ENCODE data around the gene FTCDNL1.

DNA sequence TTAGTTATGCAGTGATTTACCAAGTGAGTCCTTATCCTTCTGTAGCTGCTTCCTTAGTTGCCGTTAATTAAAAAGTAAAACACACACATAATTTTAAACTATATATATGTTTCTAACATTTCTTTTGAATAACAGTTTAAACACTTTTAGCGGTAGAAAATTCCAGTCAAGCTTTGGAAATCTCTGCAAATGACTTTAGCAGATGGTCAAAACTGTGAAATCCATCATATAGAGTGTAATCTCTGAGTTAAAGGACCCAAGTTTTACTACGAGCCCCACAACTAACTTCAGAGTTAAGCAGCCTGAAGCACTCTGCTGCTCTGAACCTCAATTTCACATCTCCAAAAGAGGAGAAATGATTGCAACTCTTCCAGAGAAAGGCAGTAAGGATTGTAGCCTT lies 96.2 kb downstream of the FTCDNL1 start:
- TF ChIP-seq, protein P1, sequence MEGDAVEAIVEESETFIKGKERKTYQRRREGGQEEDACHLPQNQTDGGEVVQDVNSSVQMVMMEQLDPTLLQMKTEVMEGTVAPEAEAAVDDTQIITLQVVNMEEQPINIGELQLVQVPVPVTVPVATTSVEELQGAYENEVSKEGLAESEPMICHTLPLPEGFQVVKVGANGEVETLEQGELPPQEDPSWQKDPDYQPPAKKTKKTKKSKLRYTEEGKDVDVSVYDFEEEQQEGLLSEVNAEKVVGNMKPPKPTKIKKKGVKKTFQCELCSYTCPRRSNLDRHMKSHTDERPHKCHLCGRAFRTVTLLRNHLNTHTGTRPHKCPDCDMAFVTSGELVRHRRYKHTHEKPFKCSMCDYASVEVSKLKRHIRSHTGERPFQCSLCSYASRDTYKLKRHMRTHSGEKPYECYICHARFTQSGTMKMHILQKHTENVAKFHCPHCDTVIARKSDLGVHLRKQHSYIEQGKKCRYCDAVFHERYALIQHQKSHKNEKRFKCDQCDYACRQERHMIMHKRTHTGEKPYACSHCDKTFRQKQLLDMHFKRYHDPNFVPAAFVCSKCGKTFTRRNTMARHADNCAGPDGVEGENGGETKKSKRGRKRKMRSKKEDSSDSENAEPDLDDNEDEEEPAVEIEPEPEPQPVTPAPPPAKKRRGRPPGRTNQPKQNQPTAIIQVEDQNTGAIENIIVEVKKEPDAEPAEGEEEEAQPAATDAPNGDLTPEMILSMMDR (IDR thresholded peaks at IDR 0.05; ENCODE audit: poor library complexity), result no peak
- no peak for TF ChIP-seq EZH2 (IDR thresholded peaks at IDR 0.05; ENCODE audit: borderline replicate concordance)

All from hepatocyte (in vitro differentiated cells).